ENCODE results near the gene SCARB1.

SCARB1 gene

GRCh38 chr12:124829008-124829707 lies 34.5 kb downstream of the SCARB1 start:
- Histone ChIP-seq H3K27ac (replicated peaks; ENCODE audit: low read length) (no peak overlapping the region), H3K27me3 (ENCODE audit: control insufficient read depth in 3 of 3, insufficient read depth in 3 of 3, low read depth in 1 of 3, low read length in 3 of 3) (no peaks in the 10 kb centered on the region), H2BK5ac (ENCODE audit: low read length) (no peak overlapping the region), H3K79me1 (ENCODE audit: low read depth, low read length) (no peaks in the 10 kb centered on the region), H3K4ac (ENCODE audit: low read length) (no peak overlapping the region), H2BK15ac (ENCODE audit: low read length) (no peak overlapping the region), H4K8ac (ENCODE audit: low read depth, low read length) (no peak overlapping the region), H3K23ac (ENCODE audit: low read depth, low read length, poor library complexity) (no peak overlapping the region), H3K9me3 (replicated peaks in 1 of 2; ENCODE audit: control insufficient read depth in 2 of 2, insufficient read depth in 1 of 2, low read depth in 1 of 2, low read length in 2 of 2) (peaks cover 7 to 9% of the 10 kb centered on the region in 2 donors), H3K9ac (ENCODE audit: low read depth, low read length, poor library complexity) (no peak overlapping the region), H3K36me3 (replicated peaks in 1 of 2; ENCODE audit: control insufficient read depth in 2 of 2, insufficient read depth in 2 of 2, low read length in 2 of 2) (no peaks in the 10 kb centered on the region), H2BK120ac (ENCODE audit: low read depth, low read length) (no peak overlapping the region), H3K14ac (ENCODE audit: low read length) (no peak overlapping the region), H2AFZ (ENCODE audit: low read length) (no peak overlapping the region), H3K4me1 (ENCODE audit: control insufficient read depth in 2 of 2, insufficient read depth in 1 of 2, low read depth in 1 of 2, low read length in 2 of 2) (peaks cover 11 to 25% of the 10 kb centered on the region in 2 donors), H3K18ac (ENCODE audit: low read length) (no peak overlapping the region), H3K4me2 (ENCODE audit: insufficient read depth, low read length, poor library complexity, severe bottlenecking) (no peak overlapping the region), H4K91ac (ENCODE audit: low read depth, low read length, poor library complexity) (no peak overlapping the region), H2AK5ac (ENCODE audit: low read depth, low read length) (no peak overlapping the region), H2BK12ac (ENCODE audit: low read length) (no peak overlapping the region), H3K4me3 (ENCODE audit: low read length in 2 of 2) (no peak overlapping the region)
- no CpG with 5 or more reads among the region's 9 CpGs for WGBS, 2 donors (ENCODE audit: extremely low coverage in 2 of 2, insufficient read length in 2 of 2, insufficient replicate concordance in 1 of 2)
- DNase-seq (ENCODE audit: low spot score): no peak

DNA sequence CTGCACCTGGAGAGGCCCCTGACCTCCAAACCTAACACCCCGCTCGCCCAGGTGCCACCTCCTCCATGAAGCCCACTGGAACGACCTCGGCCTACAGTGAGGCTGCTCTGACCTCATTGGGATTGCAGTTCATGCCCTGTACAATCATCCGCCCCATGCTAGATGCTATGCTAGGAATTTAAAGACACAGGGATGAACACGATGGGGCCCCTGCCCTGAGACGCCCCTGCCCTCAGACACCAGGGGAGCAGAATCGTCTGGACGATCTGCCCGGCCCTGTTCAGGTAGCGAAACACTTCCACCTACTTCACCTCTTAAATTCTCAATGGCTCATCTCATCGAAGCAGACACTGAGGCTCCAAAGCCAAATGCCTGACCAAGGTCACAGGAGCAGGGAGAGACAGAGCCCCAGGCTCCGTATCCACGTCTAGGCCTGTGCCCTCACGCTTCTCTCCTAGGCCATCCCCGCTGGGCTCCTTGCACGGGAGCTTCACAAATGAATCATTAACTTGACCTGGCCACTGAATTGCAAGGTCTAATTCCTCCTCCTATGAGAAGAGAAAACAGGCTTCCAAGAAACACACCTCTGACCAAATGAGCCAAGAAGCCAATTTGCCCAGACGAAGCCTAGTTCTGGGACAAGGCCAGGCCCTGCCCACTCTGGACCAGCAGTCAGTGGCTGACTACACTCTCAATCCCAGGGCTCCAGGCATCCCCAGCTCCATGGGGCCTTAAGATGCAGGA lies 35.2 kb downstream of the SCARB1 start:
- Histone ChIP-seq H3K27ac (replicated peaks; ENCODE audit: low read length) (no peak overlapping the region), H3K4me2 (ENCODE audit: insufficient read depth, low read length, poor library complexity, severe bottlenecking) (no peak overlapping the region), H3K36me3 (replicated peaks in 1 of 2; ENCODE audit: control insufficient read depth in 2 of 2, insufficient read depth in 2 of 2, low read length in 2 of 2) (no peaks in the 10 kb centered on the region), H2BK15ac (ENCODE audit: low read length) (no peak overlapping the region), H2BK120ac (ENCODE audit: low read depth, low read length) (no peak overlapping the region), H3K79me1 (ENCODE audit: low read depth, low read length) (no peaks in the 10 kb centered on the region), H3K18ac (ENCODE audit: low read length) (no peak overlapping the region), H3K27me3 (ENCODE audit: control insufficient read depth in 3 of 3, insufficient read depth in 3 of 3, low read depth in 1 of 3, low read length in 3 of 3) (no peaks in the 10 kb centered on the region), H2BK12ac (ENCODE audit: low read length) (no peak overlapping the region), H3K14ac (ENCODE audit: low read length) (no peak overlapping the region), H3K4me1 (ENCODE audit: control insufficient read depth in 2 of 2, insufficient read depth in 1 of 2, low read depth in 1 of 2, low read length in 2 of 2) (peaks cover 6 to 18% of the 10 kb centered on the region in 2 donors), H4K91ac (ENCODE audit: low read depth, low read length, poor library complexity) (no peak overlapping the region), H3K9me3 (replicated peaks in 1 of 2; ENCODE audit: control insufficient read depth in 2 of 2, insufficient read depth in 1 of 2, low read depth in 1 of 2, low read length in 2 of 2) (peaks cover 7 to 12% of the 10 kb centered on the region in 2 donors), H2AFZ (ENCODE audit: low read length) (no peak overlapping the region), H3K4ac (ENCODE audit: low read length) (no peak overlapping the region), H4K8ac (ENCODE audit: low read depth, low read length) (no peak overlapping the region), H2BK5ac (ENCODE audit: low read length) (no peak overlapping the region), H2AK5ac (ENCODE audit: low read depth, low read length) (no peak overlapping the region), H3K9ac (ENCODE audit: low read depth, low read length, poor library complexity) (no peak overlapping the region), H3K23ac (ENCODE audit: low read depth, low read length, poor library complexity) (no peak overlapping the region), H3K4me3 (ENCODE audit: low read length in 2 of 2) (no peak overlapping the region)
- no peak for DNase-seq (ENCODE audit: low spot score)
- no CpG with 5 or more reads among the region's 18 CpGs for WGBS, 2 donors (ENCODE audit: extremely low coverage in 2 of 2, insufficient read length in 2 of 2, insufficient replicate concordance in 1 of 2)

GRCh38 chr12:124827588-124828184 lies 36.0 kb downstream of the SCARB1 start:
- Histone ChIP-seq H3K9me3 (replicated peaks in 1 of 2; ENCODE audit: control insufficient read depth in 2 of 2, insufficient read depth in 1 of 2, low read depth in 1 of 2, low read length in 2 of 2) (peaks cover 5 to 14% of the 10 kb centered on the region in 2 donors), H2AK5ac (ENCODE audit: low read depth, low read length) (no peak overlapping the region), H2BK12ac (ENCODE audit: low read length) (no peak overlapping the region), H3K4ac (ENCODE audit: low read length) (no peak overlapping the region), H3K27me3 (ENCODE audit: control insufficient read depth in 3 of 3, insufficient read depth in 3 of 3, low read depth in 1 of 3, low read length in 3 of 3) (no peaks in the 10 kb centered on the region), H2AFZ (ENCODE audit: low read length) (no peak overlapping the region), H3K4me2 (ENCODE audit: insufficient read depth, low read length, poor library complexity, severe bottlenecking) (no peak overlapping the region), H2BK5ac (ENCODE audit: low read length) (no peak overlapping the region), H3K9ac (ENCODE audit: low read depth, low read length, poor library complexity) (no peak overlapping the region), H3K4me3 (ENCODE audit: low read length in 2 of 2) (no peak overlapping the region), H3K36me3 (replicated peaks in 1 of 2; ENCODE audit: control insufficient read depth in 2 of 2, insufficient read depth in 2 of 2, low read length in 2 of 2) (no peaks in the 10 kb centered on the region), H3K27ac (replicated peaks; ENCODE audit: low read length) (no peak overlapping the region), H3K4me1 (ENCODE audit: control insufficient read depth in 2 of 2, insufficient read depth in 1 of 2, low read depth in 1 of 2, low read length in 2 of 2) (peaks cover 2 to 12% of the 10 kb centered on the region in 2 donors), H3K79me1 (ENCODE audit: low read depth, low read length) (no peaks in the 10 kb centered on the region), H4K91ac (ENCODE audit: low read depth, low read length, poor library complexity) (no peak overlapping the region), H3K18ac (ENCODE audit: low read length) (no peak overlapping the region), H2BK15ac (ENCODE audit: low read length) (no peak overlapping the region), H2BK120ac (ENCODE audit: low read depth, low read length) (no peak overlapping the region), H3K14ac (ENCODE audit: low read length) (no peak overlapping the region), H3K23ac (ENCODE audit: low read depth, low read length, poor library complexity) (no peak overlapping the region), H4K8ac (ENCODE audit: low read depth, low read length) (no peak overlapping the region)
- DNase-seq (ENCODE audit: low spot score): no peak
- no CpG with 5 or more reads among the region's 15 CpGs for WGBS, 2 donors (ENCODE audit: extremely low coverage in 2 of 2, insufficient read length in 2 of 2, insufficient replicate concordance in 1 of 2)

GRCh38 chr12:124824195-124824594 lies 39.5 kb downstream of the SCARB1 start:
- Histone ChIP-seq H3K9me3 (replicated peaks in 1 of 2; ENCODE audit: control insufficient read depth in 2 of 2, insufficient read depth in 1 of 2, low read depth in 1 of 2, low read length in 2 of 2) (peaks cover 0 to 4% of the 10 kb centered on the region in 2 donors), H3K14ac (ENCODE audit: low read length) (no peak overlapping the region), H3K79me1 (ENCODE audit: low read depth, low read length) (no peaks in the 10 kb centered on the region), H3K4me3 (ENCODE audit: low read length in 2 of 2) (no peak overlapping the region), H2BK12ac (ENCODE audit: low read length) (no peak overlapping the region), H3K9ac (ENCODE audit: low read depth, low read length, poor library complexity) (no peak overlapping the region), H3K27me3 (ENCODE audit: control insufficient read depth in 3 of 3, insufficient read depth in 3 of 3, low read depth in 1 of 3, low read length in 3 of 3) (no peaks in the 10 kb centered on the region), H2BK5ac (ENCODE audit: low read length) (no peak overlapping the region), H2AK5ac (ENCODE audit: low read depth, low read length) (no peak overlapping the region), H4K8ac (ENCODE audit: low read depth, low read length) (no peak overlapping the region), H4K91ac (ENCODE audit: low read depth, low read length, poor library complexity) (no peak overlapping the region), H3K36me3 (replicated peaks in 1 of 2; ENCODE audit: control insufficient read depth in 2 of 2, insufficient read depth in 2 of 2, low read length in 2 of 2) (no peaks in the 10 kb centered on the region), H3K4me2 (ENCODE audit: insufficient read depth, low read length, poor library complexity, severe bottlenecking) (no peak overlapping the region), H2BK15ac (ENCODE audit: low read length) (no peak overlapping the region), H2AFZ (ENCODE audit: low read length) (no peak overlapping the region), H3K4ac (ENCODE audit: low read length) (no peak overlapping the region), H3K4me1 (ENCODE audit: control insufficient read depth in 2 of 2, insufficient read depth in 1 of 2, low read depth in 1 of 2, low read length in 2 of 2) (peaks cover 0 to 11% of the 10 kb centered on the region in 2 donors), H2BK120ac (ENCODE audit: low read depth, low read length) (no peak overlapping the region), H3K23ac (ENCODE audit: low read depth, low read length, poor library complexity) (no peak overlapping the region), H3K18ac (ENCODE audit: low read length) (no peak overlapping the region), H3K27ac (replicated peaks; ENCODE audit: low read length) (no peak overlapping the region)
- no CpG with 5 or more reads among the region's 8 CpGs for WGBS, 2 donors (ENCODE audit: extremely low coverage in 2 of 2, insufficient read length in 2 of 2, insufficient replicate concordance in 1 of 2)
- no peak for DNase-seq (ENCODE audit: low spot score)
